KMS-11 (cell line): ENCODE results near the gene CERS6.
A peak's percentile ranks its signal among the peaks of the same experiment; 100 is the strongest.
"Not testable (repeated sequence)": the region's sequence is repeated elsewhere in the genome, so short reads cannot be mapped to it uniquely, and the experiment has no call there.

Experiments
- H2AFZ ChIP-seq: fragments of 200-600 bp; sonication (generic); 2 replicates; pipeline ENCODE4 v1.6.1; 2016; ENCODE audit warnings: antibody characterized with exemption, mixed run types, low read depth
- H3K27ac ChIP-seq: fragments of 200-600 bp; sonication (generic); 2 replicates; pipeline ENCODE4 v1.6.1; 2016; ENCODE audit warnings: mild to moderate bottlenecking, mixed run types
- H3K27me3 ChIP-seq: fragments of 200-600 bp; sonication (generic); 2 replicates; pipeline ENCODE4 v1.6.1; 2017; ENCODE audit warnings: mild to moderate bottlenecking, low read depth, mixed run types, moderate library complexity; ENCODE audit not compliant: insufficient read depth
- H3K36me3 ChIP-seq: fragments of 200-600 bp; sonication (generic); 2 replicates; pipeline ENCODE4 v1.6.1; 2017; ENCODE audit warnings: mild to moderate bottlenecking, mixed run types; ENCODE audit not compliant: insufficient read depth
- H3K4me1 ChIP-seq: fragments of 200-600 bp; sonication (generic); 2 replicates; pipeline ENCODE4 v1.6.1; 2016; ENCODE audit warnings: mild to moderate bottlenecking, low read depth, mixed run types; ENCODE audit not compliant: poor library complexity, severe bottlenecking
- H3K4me2 ChIP-seq: fragments of 200-600 bp; sonication (generic); 2 replicates; pipeline ENCODE4 v1.7.0; 2016; ENCODE audit warnings: mild to moderate bottlenecking, mixed run types
- H3K4me3 ChIP-seq: fragments of 200-600 bp; sonication (generic); IDR thresholded peaks from 2 replicates; pipeline ENCODE4 v1.6.1; 2017; ENCODE audit warnings: low read depth, low read length, mixed read lengths; ENCODE audit not compliant: insufficient read depth
- H3K79me2 ChIP-seq: fragments of 200-600 bp; sonication (generic); 2 replicates; pipeline ENCODE4 v1.6.1; 2016; ENCODE audit warnings: low read depth, mixed run types; ENCODE audit not compliant: insufficient read depth
- H3K9ac ChIP-seq: fragments of 200-600 bp; sonication (generic); 2 replicates; pipeline ENCODE4 v1.6.1; 2016; ENCODE audit warnings: mild to moderate bottlenecking, mixed run types
- H4K20me1 ChIP-seq: fragments of 200-600 bp; sonication (generic); 2 replicates; pipeline ENCODE4 v1.6.1; 2016; ENCODE audit warnings: mild to moderate bottlenecking, mixed run types; ENCODE audit not compliant: insufficient read depth
- TF ChIP-seq, protein P1 (sequence below): fragments of 200-600 bp; sonication (generic); conservative IDR thresholded peaks from 2 replicates; pipeline ENCODE4 v1.6.1; 2017; ENCODE audit warnings: low read depth, mild to moderate bottlenecking, antibody characterized with exemption, low read length, moderate library complexity, mixed read lengths

The CERS6 gene, protein sequence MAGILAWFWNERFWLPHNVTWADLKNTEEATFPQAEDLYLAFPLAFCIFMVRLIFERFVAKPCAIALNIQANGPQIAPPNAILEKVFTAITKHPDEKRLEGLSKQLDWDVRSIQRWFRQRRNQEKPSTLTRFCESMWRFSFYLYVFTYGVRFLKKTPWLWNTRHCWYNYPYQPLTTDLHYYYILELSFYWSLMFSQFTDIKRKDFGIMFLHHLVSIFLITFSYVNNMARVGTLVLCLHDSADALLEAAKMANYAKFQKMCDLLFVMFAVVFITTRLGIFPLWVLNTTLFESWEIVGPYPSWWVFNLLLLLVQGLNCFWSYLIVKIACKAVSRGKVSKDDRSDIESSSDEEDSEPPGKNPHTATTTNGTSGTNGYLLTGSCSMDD

DNA sequence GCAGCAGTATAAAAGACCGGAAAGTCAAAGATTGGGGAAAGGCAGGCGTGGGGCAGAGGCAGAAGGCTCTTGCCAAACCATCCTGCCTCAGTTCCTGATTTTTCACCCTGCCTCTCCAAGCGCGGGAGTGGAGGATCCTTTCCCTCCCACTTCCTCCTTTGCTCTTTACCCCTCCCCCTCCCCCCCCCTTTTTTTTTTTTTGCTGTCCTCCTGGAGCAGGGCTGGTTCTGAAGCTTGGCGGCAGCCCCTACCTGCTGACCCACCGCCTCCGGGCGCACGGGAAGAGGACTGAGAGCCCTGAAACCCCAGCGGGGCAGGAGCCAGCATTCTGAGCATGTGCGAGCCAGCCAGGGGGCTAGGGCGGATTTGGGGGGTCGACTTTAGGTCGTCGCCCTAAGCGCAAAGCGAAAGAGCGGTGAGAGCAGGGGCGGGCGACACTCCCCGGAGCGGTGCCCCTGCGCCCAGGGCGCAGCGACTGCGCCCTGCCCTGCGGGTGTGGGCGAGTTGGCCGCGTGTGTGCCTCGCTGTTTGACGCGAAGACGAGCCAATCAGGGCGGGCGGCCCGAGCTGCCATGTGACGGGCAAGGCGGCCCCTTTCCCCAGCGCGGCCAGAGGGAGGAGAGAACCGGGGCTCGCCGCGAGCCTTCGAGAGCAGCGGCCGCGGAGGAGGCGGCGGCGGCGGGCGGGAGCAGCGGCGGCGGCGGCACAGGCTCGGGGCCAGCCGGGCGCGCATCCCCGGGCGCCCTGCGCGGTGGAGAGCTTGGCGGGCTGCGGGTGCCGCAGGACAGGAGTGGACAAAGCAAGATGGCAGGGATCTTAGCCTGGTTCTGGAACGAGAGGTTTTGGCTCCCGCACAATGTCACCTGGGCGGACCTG lies at the start of gene CERS6:
CERS6 (plus strand) TSS at position 628 of the 876 bp plus-strand sequence; CDS start at position 805, 177 bp downstream.
- TF ChIP-seq, protein P1, sequence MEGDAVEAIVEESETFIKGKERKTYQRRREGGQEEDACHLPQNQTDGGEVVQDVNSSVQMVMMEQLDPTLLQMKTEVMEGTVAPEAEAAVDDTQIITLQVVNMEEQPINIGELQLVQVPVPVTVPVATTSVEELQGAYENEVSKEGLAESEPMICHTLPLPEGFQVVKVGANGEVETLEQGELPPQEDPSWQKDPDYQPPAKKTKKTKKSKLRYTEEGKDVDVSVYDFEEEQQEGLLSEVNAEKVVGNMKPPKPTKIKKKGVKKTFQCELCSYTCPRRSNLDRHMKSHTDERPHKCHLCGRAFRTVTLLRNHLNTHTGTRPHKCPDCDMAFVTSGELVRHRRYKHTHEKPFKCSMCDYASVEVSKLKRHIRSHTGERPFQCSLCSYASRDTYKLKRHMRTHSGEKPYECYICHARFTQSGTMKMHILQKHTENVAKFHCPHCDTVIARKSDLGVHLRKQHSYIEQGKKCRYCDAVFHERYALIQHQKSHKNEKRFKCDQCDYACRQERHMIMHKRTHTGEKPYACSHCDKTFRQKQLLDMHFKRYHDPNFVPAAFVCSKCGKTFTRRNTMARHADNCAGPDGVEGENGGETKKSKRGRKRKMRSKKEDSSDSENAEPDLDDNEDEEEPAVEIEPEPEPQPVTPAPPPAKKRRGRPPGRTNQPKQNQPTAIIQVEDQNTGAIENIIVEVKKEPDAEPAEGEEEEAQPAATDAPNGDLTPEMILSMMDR: no peak
- Histone ChIP-seq H4K20me1 (no peaks in the 10 kb centered on the region), H3K27ac (peak within 1 kb of the TSS; percentile 57), H3K4me2 (peak within 1 kb of the TSS; percentile 95), H3K9ac (peak within 1 kb of the TSS; percentile 85), H3K4me3 (peak within 1 kb of the TSS; percentile 66), H3K4me1 (peaks cover 26% of the 10 kb centered on the region), H3K79me2 (peaks cover 32% of the 10 kb centered on the region; the same call in 1 of the 2 replicates), H2AFZ (peak within 1 kb of the TSS; percentile 89), H3K27me3 (no peaks in the 10 kb centered on the region), H3K36me3 (no peaks in the 10 kb centered on the region)

DNA sequence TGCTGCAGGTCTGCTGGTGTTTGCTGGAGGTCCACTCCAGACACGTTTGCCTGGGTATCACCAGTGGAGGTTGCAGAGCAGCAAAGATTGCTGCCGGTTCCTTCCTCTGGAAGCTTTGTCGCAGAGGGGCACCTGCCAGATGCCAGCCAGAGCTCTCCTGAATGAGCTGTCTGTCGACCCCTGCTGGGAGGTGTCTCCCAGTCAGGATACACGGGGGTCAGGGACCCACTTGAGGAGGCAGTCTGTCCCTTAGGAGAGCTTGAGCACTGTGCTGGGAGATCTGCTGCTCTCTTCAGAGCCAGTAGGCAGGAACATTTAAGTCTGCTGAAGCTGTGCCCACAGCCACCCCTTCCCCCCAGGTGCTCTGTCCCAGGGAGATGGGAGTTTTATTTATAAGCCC lies 43.8 kb upstream of the CERS6 start:
- not testable (repeated sequence) for H4K20me1 ChIP-seq, H3K4me3 ChIP-seq, H3K4me2 ChIP-seq, H3K4me1 ChIP-seq, H3K9ac ChIP-seq, H2AFZ ChIP-seq, H3K27ac ChIP-seq, H3K27me3 ChIP-seq, H3K36me3 ChIP-seq, H3K79me2 ChIP-seq

DNA sequence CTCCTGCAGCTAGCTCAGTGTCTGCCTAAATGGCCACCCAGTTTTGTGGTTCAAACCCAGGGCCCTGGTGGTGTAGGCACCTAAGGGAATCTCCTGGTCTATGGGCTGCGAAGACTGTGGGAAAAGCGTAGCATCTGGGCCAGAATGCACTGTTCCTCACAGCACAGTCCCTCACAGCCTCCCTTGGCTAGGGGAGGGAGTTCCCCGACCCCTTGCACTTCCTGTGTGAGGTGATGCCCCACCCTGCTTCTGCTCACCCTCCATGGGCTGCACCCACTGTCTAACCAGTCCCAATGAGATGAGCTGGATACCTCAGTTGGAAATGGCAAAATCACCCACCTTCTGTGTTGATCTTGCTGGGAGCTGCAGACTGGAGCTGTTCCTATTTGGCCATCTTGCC lies 43.0 kb upstream of the CERS6 start:
- H2AFZ ChIP-seq, H3K27ac ChIP-seq, H3K4me3 ChIP-seq, H3K27me3 ChIP-seq, H4K20me1 ChIP-seq, H3K4me2 ChIP-seq, H3K79me2 ChIP-seq, H3K36me3 ChIP-seq, H3K9ac ChIP-seq, H3K4me1 ChIP-seq: not testable (repeated sequence)

DNA sequence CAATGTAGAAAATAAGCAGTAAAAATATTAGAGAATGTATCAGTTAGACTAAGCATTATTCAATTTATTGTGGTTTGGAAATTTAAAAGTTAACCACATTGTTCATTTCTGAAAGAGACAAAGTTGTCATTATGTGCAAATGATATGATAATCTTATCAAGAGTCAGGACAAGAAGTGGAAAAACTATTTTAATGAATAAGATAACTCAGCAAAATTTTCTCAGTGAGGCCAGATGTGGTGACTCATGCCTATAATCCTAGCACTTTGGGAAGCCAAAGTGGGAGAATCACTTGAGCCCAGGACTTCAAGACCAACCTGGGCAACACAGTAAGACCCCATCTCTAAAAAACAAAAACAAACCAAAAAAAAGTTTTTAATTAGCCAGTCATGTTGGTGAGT lies 39.5 kb upstream of the CERS6 start:
- TF ChIP-seq, protein P1: no peak
- no peak overlapping the region for H2AFZ ChIP-seq
- H3K9ac ChIP-seq: no peak overlapping the region
- H3K79me2 ChIP-seq: no peaks in the 10 kb centered on the region
- no peak overlapping the region for H3K4me3 ChIP-seq
- H4K20me1 ChIP-seq: no peaks in the 10 kb centered on the region
- no peaks in the 10 kb centered on the region for H3K4me1 ChIP-seq
- H3K4me2 ChIP-seq: no peak overlapping the region
- H3K27ac ChIP-seq: no peak overlapping the region
- H3K36me3 ChIP-seq: no peaks in the 10 kb centered on the region
- no peaks in the 10 kb centered on the region for H3K27me3 ChIP-seq

DNA sequence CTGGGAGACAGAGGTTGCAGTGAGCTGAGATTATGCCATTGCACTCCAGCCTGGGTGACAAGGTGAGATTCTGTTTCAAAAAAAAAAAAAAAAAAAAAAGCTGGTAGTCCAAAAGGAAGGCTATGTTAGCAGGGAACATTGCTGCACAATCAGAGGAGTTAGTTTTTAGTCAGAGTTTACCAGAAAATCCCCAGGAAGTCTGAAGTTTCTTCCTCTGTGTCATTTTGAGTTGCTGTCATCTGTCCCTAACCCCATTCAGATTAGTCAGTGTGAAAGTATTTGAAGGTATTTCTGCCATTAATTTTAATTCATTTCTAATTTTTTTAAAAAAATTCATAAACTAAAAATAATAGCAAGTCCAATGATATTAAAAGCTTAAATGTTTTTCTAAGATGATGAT lies 33.5 kb upstream of the CERS6 start:
- no peaks in the 10 kb centered on the region for H3K27me3 ChIP-seq
- no peak overlapping the region for H2AFZ ChIP-seq
- no peak overlapping the region for H3K9ac ChIP-seq
- H3K4me3 ChIP-seq: no peak overlapping the region
- no peaks in the 10 kb centered on the region for H4K20me1 ChIP-seq
- peaks cover 7% of the 10 kb centered on the region for H3K4me1 ChIP-seq
- no peaks in the 10 kb centered on the region for H3K79me2 ChIP-seq
- TF ChIP-seq, protein P1: no peak
- no peak overlapping the region for H3K27ac ChIP-seq
- no peaks in the 10 kb centered on the region for H3K36me3 ChIP-seq
- no peak overlapping the region for H3K4me2 ChIP-seq
